HFFc6 (cell line): ENCODE measurements around the gene ZNF710. TPM values are rescaled to one million over a fixed set of nuclear protein-coding genes. Genes with fewer than 3 reads are reported as not detected.

Source experiments
- DNase-seq: peaks from one replicate; pipeline ENCODE4 v3.0.0-alpha.2; 2018
- H3K27ac Mint-ChIP-seq: 2 replicates; pipeline ENCODE4 v1.8.0; 2020; ENCODE audit warnings: mild to moderate bottlenecking, mixed read lengths
- H3K27me3 Mint-ChIP-seq: 2 replicates; pipeline ENCODE4 v1.8.0; 2021; ENCODE audit warnings: mild to moderate bottlenecking, moderate library complexity, mixed read lengths; ENCODE audit not compliant: insufficient read depth
- H3K36me3 Mint-ChIP-seq: 2 replicates; pipeline ENCODE4 v1.8.0; 2021; ENCODE audit warnings: low read depth, mixed read lengths
- H3K4me1 Mint-ChIP-seq: 2 replicates; pipeline ENCODE4 v1.8.0; 2020; ENCODE audit warnings: low read depth, mixed read lengths
- H3K4me3 Mint-ChIP-seq: 2 replicates; pipeline ENCODE4 v1.8.0; 2020; ENCODE audit warnings: mild to moderate bottlenecking, moderate library complexity, mixed read lengths
- H3K9me3 Mint-ChIP-seq: 2 replicates; pipeline ENCODE4 v1.8.0; 2020; ENCODE audit warnings: mild to moderate bottlenecking, mixed read lengths
- total RNA-seq, 6 experiments: library from RNA; stranded (reverse); fragmentation: NEBNext Ultra II Directional; extraction: Animal tissue kit (Norgen Biotek cat#: 25700); gene quantifications; 2 replicates in 1 of 6; 3 replicates in 5 of 6; pipeline ENCODE4 v1.2.3, GENCODE V29; 2021
- TF ChIP-seq, protein P1 (sequence below): fragments of 200-600 bp; sonication (generic); IDR thresholded peaks from 2 replicates; pipeline ENCODE4 v1.5.0; 2021; ENCODE audit warnings: antibody characterized with exemption, mild to moderate bottlenecking

Gene ZNF710
- total RNA-seq, 6 experiments from 2014 or later: 17.6 to 23.3 (median 20.3) TPM

DNA sequence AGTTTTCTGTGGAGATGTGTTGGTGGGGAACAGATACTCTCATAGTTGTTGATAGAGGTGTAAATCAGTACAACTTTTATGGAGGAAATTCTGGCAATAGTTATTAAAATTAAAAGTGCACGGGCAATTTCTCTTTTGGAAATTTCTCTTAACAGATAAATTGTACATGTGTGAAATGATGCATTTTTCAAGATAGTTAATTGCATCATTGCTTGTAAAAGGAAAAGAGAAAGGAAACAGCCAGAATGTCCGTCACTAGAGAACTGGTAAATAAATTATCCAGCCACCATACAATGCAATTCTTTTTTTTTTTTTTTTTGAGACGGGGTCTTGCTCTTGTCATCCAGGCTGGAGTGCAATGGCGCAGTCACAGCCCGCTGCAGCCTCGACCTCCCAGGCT lies 14.2 kb downstream of the ZNF710 start:
- no peak for DNase-seq
- peaks cover 5% of the 10 kb centered on the region; the same call in 1 of the 2 replicates for H3K4me1 Mint-ChIP-seq
- TF ChIP-seq, protein P1, sequence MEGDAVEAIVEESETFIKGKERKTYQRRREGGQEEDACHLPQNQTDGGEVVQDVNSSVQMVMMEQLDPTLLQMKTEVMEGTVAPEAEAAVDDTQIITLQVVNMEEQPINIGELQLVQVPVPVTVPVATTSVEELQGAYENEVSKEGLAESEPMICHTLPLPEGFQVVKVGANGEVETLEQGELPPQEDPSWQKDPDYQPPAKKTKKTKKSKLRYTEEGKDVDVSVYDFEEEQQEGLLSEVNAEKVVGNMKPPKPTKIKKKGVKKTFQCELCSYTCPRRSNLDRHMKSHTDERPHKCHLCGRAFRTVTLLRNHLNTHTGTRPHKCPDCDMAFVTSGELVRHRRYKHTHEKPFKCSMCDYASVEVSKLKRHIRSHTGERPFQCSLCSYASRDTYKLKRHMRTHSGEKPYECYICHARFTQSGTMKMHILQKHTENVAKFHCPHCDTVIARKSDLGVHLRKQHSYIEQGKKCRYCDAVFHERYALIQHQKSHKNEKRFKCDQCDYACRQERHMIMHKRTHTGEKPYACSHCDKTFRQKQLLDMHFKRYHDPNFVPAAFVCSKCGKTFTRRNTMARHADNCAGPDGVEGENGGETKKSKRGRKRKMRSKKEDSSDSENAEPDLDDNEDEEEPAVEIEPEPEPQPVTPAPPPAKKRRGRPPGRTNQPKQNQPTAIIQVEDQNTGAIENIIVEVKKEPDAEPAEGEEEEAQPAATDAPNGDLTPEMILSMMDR: no peak
- no peak overlapping the region for H3K27ac Mint-ChIP-seq
- H3K4me3 Mint-ChIP-seq: no peak overlapping the region
- peaks cover 1% of the 10 kb centered on the region; the same call in 1 of the 2 replicates for H3K27me3 Mint-ChIP-seq
- peaks cover 26% of the 10 kb centered on the region for H3K36me3 Mint-ChIP-seq
- H3K9me3 Mint-ChIP-seq: peaks cover 23% of the 10 kb centered on the region

DNA sequence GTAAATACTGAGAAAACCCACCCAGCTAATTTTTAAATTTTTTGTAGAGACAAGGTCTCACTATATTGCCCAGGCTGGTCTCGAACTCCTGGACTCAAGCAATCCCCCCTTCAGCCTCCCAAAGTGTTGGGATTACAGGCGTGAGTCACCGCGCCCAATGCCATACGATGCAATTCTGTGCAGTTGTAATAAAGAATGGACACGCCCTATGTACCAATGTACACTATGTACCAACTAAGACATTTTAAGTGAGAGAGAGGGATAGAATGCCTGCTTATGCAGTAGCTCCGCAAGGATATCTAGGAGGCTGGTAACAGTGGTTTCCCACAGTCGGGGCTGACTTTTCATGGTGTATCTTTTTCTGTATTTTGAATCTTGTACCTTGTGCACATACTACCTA lies 14.6 kb downstream of the ZNF710 start:
- Mint-ChIP-seq H3K4me1 (peaks cover 5% of the 10 kb centered on the region; the same call in 1 of the 2 replicates), H3K36me3 (peaks cover 26% of the 10 kb centered on the region), H3K27ac (no peak overlapping the region), H3K27me3 (peaks cover 1% of the 10 kb centered on the region; the same call in 1 of the 2 replicates), H3K4me3 (no peak overlapping the region), H3K9me3 (peaks cover 23% of the 10 kb centered on the region)
- no peak for DNase-seq
- TF ChIP-seq, protein P1: no peak

- Mint-ChIP-seq H3K4me3 (no peak overlapping the region), H3K36me3 (peaks cover 18% of the 10 kb centered on the region), H3K4me1 (peaks cover 5% of the 10 kb centered on the region; the same call in 1 of the 2 replicates), H3K27me3 (peaks cover 1% of the 10 kb centered on the region; the same call in 1 of the 2 replicates), H3K9me3 (peaks cover 17% of the 10 kb centered on the region), H3K27ac (no peak overlapping the region)
- no peak for DNase-seq
- TF ChIP-seq, protein P1: no peak
Measured at GRCh38 chr15:90016721-90017120, 15.6 kb downstream of the ZNF710 start.

- H3K36me3 Mint-ChIP-seq: peaks cover 8% of the 10 kb centered on the region
- no peak for DNase-seq
- H3K9me3 Mint-ChIP-seq: peaks cover 5% of the 10 kb centered on the region
- no peak overlapping the region for H3K27ac Mint-ChIP-seq
- peaks cover 1% of the 10 kb centered on the region; the same call in 1 of the 2 replicates for H3K27me3 Mint-ChIP-seq
- TF ChIP-seq, protein P1: no peak
- peaks cover 5% of the 10 kb centered on the region; the same call in 1 of the 2 replicates for H3K4me1 Mint-ChIP-seq
- H3K4me3 Mint-ChIP-seq: no peak overlapping the region
Measured at GRCh38 chr15:90018216-90018831, 17.2 kb downstream of the ZNF710 start.

- Mint-ChIP-seq H3K9me3 (no peaks in the 10 kb centered on the region), H3K4me1 (peaks cover 5% of the 10 kb centered on the region; the same call in 1 of the 2 replicates), H3K36me3 (no peaks in the 10 kb centered on the region), H3K27me3 (peaks cover 2% of the 10 kb centered on the region), H3K27ac (no peak overlapping the region), H3K4me3 (no peak overlapping the region)
- no peak for DNase-seq
- TF ChIP-seq, protein P1: no peak
Measured at GRCh38 chr15:90019611-90020010, 18.5 kb downstream of the ZNF710 start.
